K562 (cell line): ENCODE results near the gene SLC48A1. TPM values are rescaled to one million over a fixed set of nuclear protein-coding genes. Genes with fewer than 3 reads are reported as not detected.
A peak's percentile ranks its signal among the peaks of the same experiment; 100 is the strongest.

Experiments
- DMBX1 ChIP-seq: fragments of 250-450 bp; sonication (Bioruptor Pico); IDR thresholded peaks from 2 replicates; pipeline ENCODE4 v1.8.0; 2022; ENCODE audit warnings: inconsistent platforms, mild to moderate bottlenecking, moderate library complexity, borderline replicate concordance
- FOXK2 ChIP-seq, 2 experiments: fragments of 450-650 bp; IDR thresholded peaks in 1 of 2; conservative IDR thresholded peaks in 1 of 2; 2 replicates each; pipeline ENCODE4 v1.6.1; 2016; ENCODE audit warnings: low read depth in 2 of 2, mild to moderate bottlenecking in 1 of 2
- FOXM1 ChIP-seq, 2 experiments: fragments of 450-650 bp in 1 of 2; sonication (generic) in 1 of 2; formaldehyde crosslinking in 1 of 2; IDR thresholded peaks; 2 replicates each; pipeline versions ENCODE4 v1.6.1 to v1.9.0; 2017 to 2022; ENCODE audit warnings: low read depth in 2 of 2, mild to moderate bottlenecking in 2 of 2, missing genetic modification reagents in 1 of 2, moderate library complexity in 1 of 2
- HINFP ChIP-seq: fragments of 450-650 bp; conservative IDR thresholded peaks from 2 replicates; pipeline ENCODE4 v1.6.1; 2016; ENCODE audit warnings: missing genetic modification characterization, low read depth, mild to moderate bottlenecking, control low read depth, missing compliant biosample characterization
- LCOR ChIP-seq: sonication (generic); formaldehyde crosslinking; IDR thresholded peaks from 2 replicates; pipeline ENCODE4 v1.8.0; 2022; ENCODE audit warnings: mild to moderate bottlenecking, missing genetic modification reagents
- MAFK ChIP-seq: IDR thresholded peaks from 2 replicates; pipeline ENCODE4 v1.6.1; 2011; ENCODE audit warnings: low read length, improper control_type of control experiment
- NCOA6 ChIP-seq: fragments of 450-650 bp; IDR thresholded peaks from 2 replicates; pipeline ENCODE4 v1.6.1; 2017; ENCODE audit warnings: mild to moderate bottlenecking
- NFE2 ChIP-seq: IDR thresholded peaks from 2 replicates; pipeline ENCODE4 v1.6.1; 2014; ENCODE audit warnings: antibody characterized with exemption, low read depth
- RBM15 ChIP-seq: fragments of 200-400 bp; formaldehyde crosslinking; IDR thresholded peaks from 2 replicates; pipeline ENCODE4 v1.6.1; 2018; ENCODE audit warnings: mild to moderate bottlenecking, low read length, moderate library complexity; ENCODE audit not compliant: insufficient read depth
- RBM17 ChIP-seq: fragments of 200-400 bp; formaldehyde crosslinking; IDR thresholded peaks from 2 replicates; pipeline ENCODE4 v1.6.1; 2017; ENCODE audit warnings: low read depth, mild to moderate bottlenecking, low read length, borderline replicate concordance
- SMAD4 ChIP-seq: fragments of 250-450 bp; sonication (Bioruptor Pico); conservative IDR thresholded peaks from 2 replicates; pipeline ENCODE4 v1.8.0; 2021; ENCODE audit warnings: inconsistent platforms, mild to moderate bottlenecking, moderate library complexity
- SMC3 ChIP-seq: conservative IDR thresholded peaks from 2 replicates; pipeline ENCODE4 v1.6.1; 2011; ENCODE audit warnings: low read depth, low read length, improper control_type of control experiment; ENCODE audit not compliant: insufficient read depth
- SNIP1 ChIP-seq: fragments of 450-650 bp; IDR thresholded peaks from 2 replicates; pipeline ENCODE4 v1.7.1; 2017; ENCODE audit warnings: low read depth, mild to moderate bottlenecking
- TCF15 ChIP-seq: fragments of 250-450 bp; sonication (Bioruptor Pico); IDR thresholded peaks from 2 replicates; pipeline ENCODE4 v1.8.0; 2022; ENCODE audit warnings: moderate library complexity, mild to moderate bottlenecking, inconsistent platforms
- TCF3 ChIP-seq: sonication (generic); formaldehyde crosslinking; IDR thresholded peaks from 2 replicates; pipeline ENCODE4 v1.4.0; 2020; ENCODE audit warnings: mild to moderate bottlenecking, missing genetic modification reagents
- TRIM25 ChIP-seq: fragments of 450-650 bp; IDR thresholded peaks from 2 replicates; pipeline ENCODE4 v1.7.0; 2016; ENCODE audit warnings: borderline replicate concordance
- U2AF1 ChIP-seq: fragments of 200-400 bp; formaldehyde crosslinking; optimal IDR thresholded peaks from 2 replicates; pipeline ENCODE3; 2017; ENCODE audit warnings: mild to moderate bottlenecking, low read depth, low read length, moderate library complexity
- ZNF311 ChIP-seq: fragments of 250-450 bp; sonication (Bioruptor Pico); IDR thresholded peaks from 2 replicates; pipeline ENCODE4 v1.4.0; 2020; ENCODE audit warnings: mild to moderate bottlenecking, moderate library complexity
- ZNF41 ChIP-seq: fragments of 250-450 bp; sonication (Bioruptor Pico); conservative IDR thresholded peaks from 2 replicates; pipeline ENCODE4 v1.4.0; 2020; ENCODE audit warnings: mild to moderate bottlenecking
- ZNF512 ChIP-seq: IDR thresholded peaks from 2 replicates; pipeline ENCODE4 v1.6.1; 2016; ENCODE audit warnings: missing genetic modification characterization, missing compliant biosample characterization
- ZNF695 ChIP-seq: fragments of 450-650 bp; formaldehyde crosslinking; IDR thresholded peaks from 2 replicates; pipeline ENCODE4 v1.4.0; 2020; ENCODE audit warnings: mild to moderate bottlenecking, moderate library complexity
- ZNF699 ChIP-seq: fragments of 250-450 bp; sonication (Bioruptor Pico); IDR thresholded peaks from 2 replicates; pipeline ENCODE4 v1.8.0; 2021; ENCODE audit warnings: mild to moderate bottlenecking, moderate library complexity; ENCODE audit not compliant: insufficient replicate concordance
- ZNF75A ChIP-seq: fragments of 450-650 bp; formaldehyde crosslinking; IDR thresholded peaks from 2 replicates; pipeline ENCODE4 v1.4.0; 2020; ENCODE audit warnings: mild to moderate bottlenecking
- polyA plus RNA-seq, 8 experiments: library from polyadenylated mRNA; depleted of rRNA in 4 of 8; stranded (reverse) in 5 of 8; unstranded in 3 of 8; fragments of >200 nt; fragmentation: Nextera tagmentation in 2 of 8; fragmentation: Illumina TruSeq in 1 of 8; extraction: Ambion mirVana in 2 of 8; extraction: Trizol in 1 of 8; gene quantifications; 2 replicates each; pipeline versions ENCODE4 v1.2.1 to v1.2.3, GENCODE V29; 2011 to 2014; ENCODE audit warnings: inconsistent platforms in 1 of 8, missing spikeins in 1 of 8
- total RNA-seq, 7 experiments: library from RNA; depleted of rRNA in 6 of 7; stranded (reverse); fragments of >200 nt in 6 of 7; fragmentation: Illumina TruSeq in 2 of 7; extraction: Trizol in 2 of 7; gene quantifications; 2 replicates each; pipeline versions ENCODE4 v1.2.1 to v1.2.3, GENCODE V29; 2011 to 2021; ENCODE audit warnings: low replicate concordance in 1 of 7

SLC48A1 gene
- total and polyA plus RNA-seq, 9 of the 15 experiments (the other 6 are each of a cell fraction or from before 2014, with no cell fraction given) = 10.7 to 37.5 (median 18.7) TPM

GRCh38 chr12:47775100-47775911, 2.3 kb downstream of the SLC48A1 start (continued):
- TF ChIP-seq HINFP (tag) (peak; percentile 13; the same call in 1 of the 2 replicates), LCOR (CRISPR knock-in tag) (no peak), ZNF699 (no peak), SMAD4 (CRISPR knock-in tag) (peak; percentile 82), SMC3 (no peak), FOXM1 (IDR thresholded peaks at IDR 0.05; ENCODE audit: low read depth) (no peak), FOXM1 (CRISPR knock-in tag; IDR thresholded peaks at IDR 0.05; ENCODE audit: low read depth) (no peak), SNIP1 (no peak), U2AF1 (no peak), TCF3 (CRISPR knock-in tag) (no peak), MAFK (peak; percentile 100), RBM15 (no peak), NCOA6 (no peak), NFE2 (peak; percentile 100), RBM17 (no peak), DMBX1 (CRISPR knock-in tag) (peak; percentile 80), ZNF41 (CRISPR knock-in tag) (no peak), ZNF695 (CRISPR knock-in tag) (no peak), ZNF512 (tag) (no peak), ZNF75A (no peak), TRIM25 (no peak), TCF15 (CRISPR knock-in tag) (no peak), ZNF311 (CRISPR knock-in tag) (no peak), FOXK2 (conservative IDR thresholded peaks at IDR 0.05 in 1 of 2, IDR thresholded peaks at IDR 0.05 in 1 of 2; ENCODE audit: low read depth in 2 of 2) (no peak)
